Hindlimb muscle (tissue), 1 donor: ENCODE measurements around the gene PRAMEF13. TPM values are rescaled to one million over a fixed set of nuclear protein-coding genes. Genes with fewer than 3 reads are reported as not detected.
"Not testable (repeated sequence)": the region's sequence is repeated elsewhere in the genome, so short reads cannot be mapped to it uniquely, and the experiment has no call there.

Experiments used
- DNase-seq: peaks from one replicate; pipeline ENCODE4 v3.0.0-alpha.2; 2013
- polyA plus RNA-seq: library from polyadenylated mRNA; unstranded; fragments of 120-200 nt; gene quantifications from one replicate; pipeline ENCODE4 v1.2.1, GENCODE V29; 2013; ENCODE audit not compliant: insufficient read length

PRAMEF13 gene, protein sequence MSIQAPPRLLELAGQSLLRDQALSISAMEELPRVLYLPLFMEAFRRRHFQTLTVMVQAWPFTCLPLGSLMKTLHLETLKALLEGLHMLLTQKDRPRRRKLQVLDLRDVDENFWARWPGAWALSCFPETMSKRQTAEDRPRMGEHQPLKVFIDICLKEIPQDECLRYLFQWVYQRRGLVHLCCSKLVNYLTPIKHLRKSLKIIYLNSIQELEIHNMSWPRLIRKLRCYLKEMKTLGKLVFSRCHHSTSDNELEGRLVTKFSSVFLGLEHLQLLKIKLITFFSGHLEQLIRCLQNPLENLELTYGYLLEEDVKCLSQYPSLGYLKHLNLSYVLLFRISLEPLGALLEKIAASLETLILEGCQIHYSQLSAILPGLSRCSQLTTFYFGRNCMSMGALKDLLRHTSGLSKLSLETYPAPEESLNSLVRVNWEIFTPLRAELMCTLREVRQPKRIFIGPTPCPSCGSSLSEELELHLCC
- polyA plus RNA-seq: not detected

DNA sequence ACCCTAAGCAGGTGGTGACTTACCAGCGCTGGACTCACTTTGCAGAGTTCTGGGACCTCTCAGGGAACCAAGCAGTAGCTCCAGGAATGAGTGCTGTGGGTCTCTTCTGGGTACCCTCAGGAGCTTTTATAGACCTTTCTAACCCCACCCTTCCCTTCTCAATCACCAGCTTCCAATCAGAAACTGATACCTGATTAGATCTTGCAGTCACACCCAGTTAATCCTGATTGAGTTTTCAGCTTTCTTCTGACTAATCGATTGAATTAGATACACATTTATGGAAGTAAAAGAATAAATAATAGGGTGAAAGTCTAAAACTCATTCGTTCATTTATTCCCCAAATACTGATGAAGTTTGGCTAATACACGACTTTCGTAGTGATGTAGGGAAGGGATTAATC lies at the start of gene PRAMEF13:
TSS of gene PRAMEF13 (minus strand) at position 101 of the 400 bp plus-strand sequence. CDS start 1,820 bp downstream, outside the sequence.
- DNase-seq: not testable (repeated sequence)

DNA sequence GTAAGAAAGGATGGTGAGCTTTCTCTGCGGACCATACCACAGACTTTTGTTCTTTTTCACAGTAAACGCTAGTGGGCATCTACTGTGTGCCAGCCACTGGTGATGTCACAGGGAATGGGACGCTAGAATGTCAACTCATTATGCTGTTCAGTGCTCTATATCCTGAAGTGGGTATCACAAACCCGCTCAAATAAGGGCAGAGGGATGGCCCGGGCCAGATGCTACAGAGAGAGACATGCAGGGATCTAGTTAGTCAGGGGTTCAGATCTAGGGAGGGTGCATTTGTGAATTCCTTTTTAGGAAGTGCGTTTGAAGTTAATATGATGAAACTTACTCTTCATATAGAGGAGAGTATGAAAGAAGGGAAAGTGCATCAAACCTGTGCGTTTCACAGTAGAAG lies 45.9 kb upstream of the PRAMEF13 start:
- not testable (repeated sequence) for DNase-seq

DNA sequence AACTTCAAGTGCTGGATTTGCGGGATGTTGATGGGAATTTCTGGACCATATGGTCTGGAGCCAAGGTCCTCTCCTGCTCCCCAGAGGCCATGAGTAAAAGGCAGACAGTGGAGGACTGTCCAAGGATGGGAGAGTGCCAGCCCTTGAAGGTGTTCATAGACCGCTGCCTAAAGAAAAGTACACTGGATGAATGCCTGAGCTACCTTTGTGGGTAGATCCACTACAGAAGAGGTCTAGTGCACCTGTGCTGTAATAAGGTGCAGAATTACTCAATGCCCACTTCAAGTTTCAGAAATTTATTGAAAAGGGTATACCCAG lies 45.3 kb upstream of the PRAMEF13 start:
- DNase-seq: not testable (repeated sequence)

DNA sequence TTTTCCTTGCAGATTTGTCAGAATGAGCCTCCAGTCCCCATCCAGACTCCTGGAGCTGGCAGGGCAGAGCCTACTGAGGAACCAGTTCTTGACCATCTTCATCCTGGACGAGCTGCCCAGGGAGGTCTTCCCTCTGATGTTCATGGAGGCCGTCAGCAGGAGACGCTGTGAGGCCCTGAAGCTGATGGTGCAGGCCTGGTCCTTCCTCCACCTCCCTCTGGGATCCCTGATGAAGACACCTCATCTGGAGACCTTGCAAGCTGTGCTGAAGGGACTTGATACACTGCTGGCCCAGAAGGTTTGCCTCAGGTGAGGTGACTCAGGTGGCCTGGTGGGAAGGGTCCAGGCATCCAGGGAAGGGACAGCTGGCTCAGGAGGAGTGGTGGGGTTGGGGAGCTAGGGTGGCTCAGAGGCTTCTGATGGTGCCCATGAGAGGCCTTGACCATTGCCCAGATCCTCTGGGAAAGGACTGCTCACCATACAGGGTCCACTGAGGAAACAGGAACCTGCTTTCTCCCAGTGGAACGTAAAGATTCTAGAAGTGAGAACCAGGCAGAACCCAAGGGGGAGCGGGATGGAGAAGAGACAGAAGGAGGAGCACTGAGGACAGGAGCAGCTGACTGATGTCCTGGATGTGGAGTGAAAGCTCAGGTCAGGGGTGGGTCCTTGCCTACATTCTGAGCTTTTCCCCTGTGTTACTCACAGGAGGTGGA lies 44.8 kb upstream of the PRAMEF13 start:
- DNase-seq: not testable (repeated sequence)

DNA sequence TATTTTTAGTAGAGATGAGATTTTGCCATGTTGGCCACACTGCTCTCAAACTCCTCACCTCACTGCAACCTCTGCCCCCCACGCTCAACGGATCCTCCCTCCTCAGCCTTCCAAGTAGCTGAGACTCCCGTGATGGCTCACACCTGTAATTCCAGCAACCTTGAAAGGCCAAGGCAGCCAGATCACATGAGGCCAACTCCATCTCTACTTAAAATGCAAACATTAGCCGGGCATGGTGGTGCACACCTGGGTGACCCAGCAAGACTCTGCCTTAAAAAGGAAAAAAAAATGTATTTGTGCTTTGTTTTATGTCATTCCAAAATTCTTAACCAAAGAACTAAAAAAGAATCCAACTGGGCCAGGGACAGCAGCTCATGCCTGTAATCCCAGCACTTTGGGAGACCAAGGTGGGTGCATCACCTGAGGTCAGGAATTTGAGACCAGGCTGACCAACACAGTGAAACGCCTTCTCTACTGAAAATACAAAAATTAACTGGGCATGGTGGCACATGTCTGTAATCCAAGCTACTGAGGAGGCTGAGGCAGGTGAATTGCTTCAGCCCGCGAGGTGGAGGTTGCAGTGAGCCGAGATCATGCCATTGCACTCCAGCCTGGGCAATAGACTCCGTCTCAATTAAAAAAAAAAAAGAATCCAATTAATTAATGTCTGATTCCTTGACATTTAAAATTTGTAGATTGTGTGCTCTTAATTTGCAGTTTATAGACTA lies 42.5 kb upstream of the PRAMEF13 start:
- not testable (repeated sequence) for DNase-seq

DNA sequence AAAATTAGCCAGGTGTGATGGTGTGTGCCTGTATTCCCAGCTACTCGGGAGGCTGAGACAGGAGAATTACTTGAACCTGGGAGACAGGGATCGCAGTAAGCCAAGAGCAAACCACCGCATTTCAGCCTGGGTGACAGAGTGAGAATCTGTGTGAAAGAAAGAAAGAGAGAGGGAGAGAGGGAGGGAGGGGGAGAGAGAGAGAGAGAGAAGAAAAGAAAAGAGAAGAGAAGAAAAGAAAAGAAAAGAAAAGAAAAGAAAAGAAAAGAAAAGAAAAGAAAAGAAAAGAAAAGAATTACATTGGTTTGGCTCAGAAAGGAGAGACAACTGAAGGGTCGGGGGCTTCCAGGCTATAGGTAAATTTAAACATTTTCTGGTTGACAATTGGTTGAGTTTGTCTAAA lies 38.4 kb upstream of the PRAMEF13 start:
- not testable (repeated sequence) for DNase-seq

DNA sequence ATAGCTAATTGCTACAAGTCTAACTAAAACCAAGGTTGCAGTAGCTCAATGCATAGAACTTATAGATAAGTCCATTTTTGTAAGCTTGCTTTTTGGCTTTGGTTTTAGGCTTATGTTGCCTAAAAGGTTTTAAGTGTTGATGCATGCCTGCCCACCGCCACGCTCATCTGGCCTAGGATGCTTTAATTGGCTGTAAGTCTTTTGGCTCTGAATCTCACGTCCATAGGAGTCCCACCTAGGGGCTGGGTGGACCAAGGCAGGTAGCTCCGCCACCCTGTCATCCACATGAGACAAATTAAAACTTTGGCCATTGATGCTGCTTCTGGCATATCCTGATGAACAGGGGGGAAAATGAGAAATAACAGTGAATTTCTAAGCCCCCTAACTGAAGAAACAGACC lies 36.4 kb upstream of the PRAMEF13 start:
- not testable (repeated sequence) for DNase-seq

DNA sequence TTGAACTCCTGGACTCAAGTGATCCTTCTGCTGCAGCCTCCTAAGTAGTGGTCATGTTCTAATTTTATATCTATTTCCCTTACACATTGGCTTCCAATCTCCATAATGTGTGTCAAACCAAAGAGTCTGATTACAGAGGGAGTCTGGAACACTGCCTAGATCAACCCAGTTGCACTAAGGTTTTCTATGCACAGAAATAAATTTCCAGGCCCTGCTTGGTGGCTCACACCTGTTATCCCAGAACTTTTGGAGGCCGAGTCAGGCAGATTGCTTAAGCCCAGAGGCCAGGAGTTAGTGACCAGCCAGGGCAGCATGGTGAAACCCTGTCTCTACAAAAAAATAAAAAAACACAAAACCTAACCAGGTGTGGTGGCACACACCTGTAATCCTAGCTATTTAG lies 32.8 kb upstream of the PRAMEF13 start:
- DNase-seq: not testable (repeated sequence)

DNA sequence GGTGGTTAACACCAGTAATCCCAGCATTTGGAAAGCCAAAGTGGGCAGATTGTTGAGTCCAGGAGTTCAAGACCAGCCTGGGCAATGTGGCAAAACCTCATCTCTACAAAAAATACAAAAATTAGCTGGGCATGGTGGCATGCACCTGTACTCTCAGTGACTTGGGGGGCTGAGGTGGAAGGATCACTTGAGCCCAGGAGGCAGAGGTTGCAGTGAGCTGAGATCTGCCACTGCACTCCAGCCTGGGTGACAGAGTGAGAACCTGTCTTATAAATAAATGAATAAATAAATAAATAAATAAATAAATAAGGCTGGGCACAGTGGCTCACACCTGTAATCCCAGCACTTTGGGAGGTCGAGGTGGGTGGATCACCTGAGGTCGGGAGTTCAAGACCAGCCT lies 30.8 kb upstream of the PRAMEF13 start:
- not testable (repeated sequence) for DNase-seq

DNA sequence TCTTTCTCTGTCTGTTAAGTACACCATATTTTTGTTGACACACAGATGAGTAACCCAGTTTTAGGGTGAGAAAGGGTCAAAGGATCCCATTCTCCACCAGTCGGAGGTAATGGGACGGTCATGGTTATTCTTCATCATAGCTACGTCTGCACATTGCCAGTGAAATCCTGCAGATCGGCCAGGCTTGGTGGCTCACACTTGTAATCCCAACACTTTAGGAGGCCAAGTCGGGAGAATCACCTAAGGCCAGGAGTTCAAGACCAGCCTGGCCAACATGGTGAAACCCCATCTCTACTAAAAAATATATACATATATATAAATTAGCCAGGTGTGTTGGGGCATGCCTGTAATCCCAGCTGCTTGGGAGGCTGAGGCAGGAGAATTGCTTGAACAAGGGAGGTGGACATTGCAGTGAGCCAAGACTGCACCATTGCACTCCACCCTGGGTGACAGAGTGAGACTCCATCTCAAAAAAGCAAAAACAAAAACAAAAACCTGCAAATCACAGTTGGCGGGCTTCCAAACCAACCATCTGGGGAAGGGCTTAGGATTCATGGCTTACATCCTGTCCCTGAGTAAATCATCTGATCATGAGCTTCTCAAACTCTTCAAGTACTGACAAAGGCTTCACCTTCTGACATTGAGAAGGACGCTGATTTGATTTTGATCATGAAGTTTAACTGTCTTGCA lies 30.0 kb upstream of the PRAMEF13 start:
- DNase-seq: not testable (repeated sequence)

DNA sequence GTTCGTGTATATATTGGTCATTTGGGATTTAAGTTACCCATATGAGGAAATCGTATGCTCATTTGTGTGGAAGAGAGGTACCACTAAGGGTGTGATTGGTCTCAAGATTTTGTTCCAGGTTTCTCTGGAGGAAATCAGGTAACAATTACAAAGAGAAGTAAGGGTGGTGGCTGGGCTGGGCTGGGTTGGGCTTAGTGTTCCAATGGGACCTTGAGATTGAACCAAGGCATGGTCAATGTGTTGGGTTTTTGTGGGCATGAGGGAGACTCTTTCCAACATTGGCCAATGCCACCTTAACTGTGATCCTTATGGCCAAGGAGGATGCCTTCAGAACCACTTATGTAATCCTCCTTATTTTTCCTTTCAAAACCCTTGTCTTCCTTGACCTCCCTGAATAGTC lies 29.4 kb upstream of the PRAMEF13 start:
- DNase-seq: not testable (repeated sequence)

DNA sequence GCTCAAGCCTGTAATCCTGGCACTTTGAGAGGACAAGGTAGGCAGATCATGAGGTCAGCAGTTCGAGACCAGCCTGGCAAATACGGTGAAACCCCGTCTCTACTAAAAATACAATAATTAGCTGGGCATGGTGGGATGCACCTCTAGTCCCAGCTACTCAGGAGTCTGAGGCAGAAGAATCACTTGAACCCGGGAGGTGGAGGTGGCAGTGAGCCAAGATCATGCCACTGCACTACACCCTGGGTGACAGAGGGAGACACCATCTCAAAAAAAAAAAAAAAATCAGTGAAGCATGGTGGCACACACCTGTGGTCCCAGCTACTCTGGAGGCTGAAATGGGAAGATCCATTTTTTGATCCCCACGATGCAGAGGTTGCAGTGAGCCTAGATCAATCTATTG lies 28.9 kb upstream of the PRAMEF13 start:
- DNase-seq: not testable (repeated sequence)

DNA sequence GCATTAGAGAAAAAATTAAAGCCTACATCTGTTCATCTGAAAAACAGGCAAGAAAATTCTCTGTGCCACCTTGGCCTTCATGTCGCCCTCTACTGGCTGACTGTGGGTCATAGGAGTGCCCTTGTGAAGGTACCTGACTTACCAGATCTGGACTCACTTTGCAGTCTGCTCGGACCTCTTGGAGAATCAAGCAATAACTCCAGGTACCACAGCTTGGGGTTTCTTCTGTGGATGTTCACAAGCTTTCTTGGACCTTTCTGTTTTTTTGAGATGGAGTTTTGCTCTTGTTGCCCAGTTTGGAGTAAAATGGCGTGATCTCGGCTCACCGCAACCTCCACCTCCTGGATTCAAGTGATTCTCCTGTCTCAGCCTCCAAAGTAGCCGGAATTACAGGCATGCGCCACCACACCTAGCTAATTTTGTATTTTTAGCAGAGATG lies 27.2 kb upstream of the PRAMEF13 start:
- DNase-seq: no peak

DNA sequence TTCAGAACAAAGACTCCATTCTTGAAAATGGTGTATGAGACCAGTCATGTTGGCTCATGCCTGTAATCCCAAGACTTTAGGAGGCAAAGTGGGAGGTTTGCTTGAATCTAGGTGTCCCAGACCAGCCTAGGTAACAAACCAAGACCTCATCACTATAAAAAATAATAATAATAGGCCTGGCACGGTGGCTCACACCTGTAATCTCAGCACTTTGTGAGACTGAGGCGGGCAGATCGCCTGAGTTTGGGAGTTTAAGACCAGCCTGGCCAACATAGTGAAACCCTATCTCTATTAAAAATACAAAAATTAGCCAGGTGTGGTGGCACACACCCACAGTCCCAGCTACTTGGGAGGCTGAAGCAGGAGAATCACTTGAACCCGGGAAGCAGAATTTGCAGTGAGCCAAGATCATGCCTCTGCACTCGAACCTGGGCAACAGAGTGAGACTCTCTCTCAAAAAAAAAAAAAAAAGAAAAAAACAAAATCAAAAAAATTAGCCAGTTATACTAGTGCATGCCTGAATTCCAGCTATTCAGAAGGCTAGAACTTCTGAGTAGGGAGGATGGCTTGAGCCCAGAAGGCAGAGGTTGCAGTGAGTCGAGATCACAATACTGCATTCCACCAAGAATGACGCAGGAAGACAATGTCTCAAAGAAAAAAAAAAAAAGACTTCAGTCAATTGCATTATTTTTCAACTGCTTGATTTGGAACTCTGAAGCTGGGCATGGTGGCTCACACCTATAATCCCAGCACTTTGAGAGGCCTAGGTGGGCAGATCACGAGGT lies 26.3 kb upstream of the PRAMEF13 start:
- DNase-seq: not testable (repeated sequence)

DNA sequence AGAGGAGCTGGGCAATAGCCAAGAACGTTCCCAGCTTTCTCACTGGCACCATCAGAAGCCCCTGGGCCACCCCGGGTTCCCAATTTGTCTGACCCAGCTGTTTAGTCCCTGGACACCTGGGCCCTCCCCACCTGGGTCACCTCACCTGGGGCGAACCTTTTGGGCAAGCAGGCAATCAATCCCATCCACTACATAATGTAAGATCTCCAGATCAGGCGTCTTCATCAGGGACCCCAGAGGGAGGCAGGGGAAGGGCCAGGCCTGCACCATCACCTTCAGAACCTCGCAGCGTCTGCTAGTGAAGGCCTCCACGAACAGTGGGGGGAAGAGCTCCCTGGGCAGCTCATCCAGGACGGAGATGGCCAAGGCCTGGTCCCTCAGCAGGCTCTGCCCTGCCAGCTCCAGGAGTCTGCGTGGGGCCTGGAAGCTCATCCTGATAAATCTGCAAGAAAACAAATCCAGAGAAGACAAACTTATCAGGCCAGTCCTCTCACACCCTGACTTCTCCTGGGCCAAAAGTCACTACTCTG lies 24.5 kb upstream of the PRAMEF13 start, which contains the start of gene PRAMEF18:
TSS of gene PRAMEF18 (minus strand) at position 480 of the 530 bp plus-strand sequence. CDS start at position 432, 48 bp downstream.
- not testable (repeated sequence) for DNase-seq

DNA sequence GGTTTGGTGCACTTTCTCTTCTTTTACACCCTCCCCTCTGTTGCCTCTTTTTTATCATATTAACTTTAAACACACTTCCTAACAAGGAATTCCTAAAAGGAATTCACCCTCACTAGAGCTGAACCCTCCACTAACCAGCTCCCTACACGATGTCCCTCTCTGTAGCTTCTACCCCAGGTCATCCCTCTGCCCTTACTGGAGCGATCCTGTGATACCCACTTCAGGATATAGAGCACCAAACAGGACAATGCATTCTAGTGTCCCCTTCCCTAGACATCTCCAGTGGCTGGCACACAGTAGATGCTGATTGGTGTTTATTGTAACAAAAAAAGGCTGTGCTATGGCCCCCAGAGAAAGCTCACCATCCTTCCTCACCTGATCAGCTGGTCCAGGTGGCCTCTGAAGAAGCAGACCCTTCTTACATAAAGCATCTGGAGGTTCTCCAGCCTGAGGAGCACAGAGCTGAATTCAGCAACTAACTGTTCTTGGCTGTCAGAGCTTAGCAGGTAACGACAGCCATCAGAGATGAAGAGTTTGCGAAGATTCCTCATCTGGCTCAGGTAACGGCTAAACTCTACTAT lies 23.4 kb upstream of the PRAMEF13 start:
- no peak for DNase-seq

DNA sequence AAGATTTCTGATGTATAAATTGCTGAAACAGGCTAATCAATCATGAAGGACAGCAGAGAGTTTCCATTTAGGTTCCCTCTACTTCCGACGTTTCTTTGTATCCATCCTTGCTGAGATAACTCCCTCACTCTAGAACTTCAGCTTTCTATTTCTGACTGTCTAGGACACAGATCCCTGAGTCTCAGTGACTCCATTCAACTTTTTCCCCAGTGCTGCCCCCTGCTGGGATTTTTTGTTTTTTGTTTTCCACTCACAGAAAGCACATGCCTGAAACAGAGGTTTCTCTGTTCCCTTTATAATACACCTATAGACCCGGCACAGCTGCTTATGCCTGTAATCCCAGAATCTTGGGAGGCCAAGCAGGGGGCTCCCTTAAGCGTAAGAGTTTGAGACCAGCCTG lies 21.6 kb upstream of the PRAMEF13 start:
- not testable (repeated sequence) for DNase-seq

DNA sequence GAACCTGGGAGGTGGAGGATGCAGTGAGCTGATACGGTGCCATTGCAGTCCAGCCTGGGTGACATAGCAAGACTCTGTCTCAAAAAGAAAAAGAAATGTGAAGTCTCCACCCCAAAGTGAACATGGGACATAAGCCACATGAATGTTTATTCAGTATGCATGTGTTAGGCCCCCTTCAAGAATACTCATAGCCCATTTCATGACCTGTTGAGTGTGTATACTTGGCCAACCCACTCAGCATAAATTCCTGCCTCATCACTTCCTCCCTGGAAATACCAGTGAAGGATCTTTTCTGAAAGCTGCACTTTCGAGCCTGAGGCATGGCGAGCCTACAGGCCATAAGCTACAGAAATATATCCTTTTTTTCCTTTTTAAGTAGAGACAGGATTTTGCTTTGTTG lies 18.0 kb upstream of the PRAMEF13 start:
- DNase-seq: not testable (repeated sequence)

DNA sequence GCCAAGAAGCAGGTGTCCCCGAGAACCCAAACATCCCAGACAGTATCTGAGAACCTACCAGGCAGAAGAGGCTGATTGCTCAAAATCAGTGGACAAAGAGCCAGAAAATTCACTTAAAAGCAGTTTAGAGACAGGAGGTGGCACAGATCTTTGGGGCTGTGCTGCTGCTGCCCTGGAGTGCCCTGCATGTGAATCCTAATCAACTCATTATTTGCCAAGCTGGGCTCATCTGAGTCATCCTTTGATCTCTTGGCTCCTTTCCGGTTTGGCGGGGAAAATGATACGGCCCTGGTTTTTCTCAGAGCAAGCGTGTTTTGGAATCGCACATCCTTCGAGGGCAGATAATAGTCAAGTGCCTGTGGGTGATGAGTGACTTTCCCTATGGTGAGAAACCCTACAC lies 15.4 kb upstream of the PRAMEF13 start:
- DNase-seq: not testable (repeated sequence)

DNA sequence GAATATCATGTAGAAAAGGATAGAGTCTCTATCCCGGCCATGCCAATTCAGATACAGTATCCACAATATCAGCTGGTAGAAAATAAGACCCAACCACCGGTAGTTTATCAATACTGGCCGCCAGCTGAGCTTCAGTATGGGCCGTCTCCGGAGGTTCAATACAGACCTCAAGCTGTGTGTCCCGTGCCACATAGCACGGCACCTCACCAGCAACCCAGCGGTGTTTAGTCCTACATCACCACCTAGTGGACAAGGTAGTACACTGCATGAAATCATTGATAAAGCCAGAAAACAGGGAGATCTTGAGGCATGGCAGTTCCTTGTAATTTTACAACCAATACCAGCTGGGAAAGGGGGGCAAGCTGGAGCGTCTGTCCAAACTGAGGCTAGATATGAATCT lies 7.5 kb upstream of the PRAMEF13 start:
- DNase-seq: not testable (repeated sequence)

DNA sequence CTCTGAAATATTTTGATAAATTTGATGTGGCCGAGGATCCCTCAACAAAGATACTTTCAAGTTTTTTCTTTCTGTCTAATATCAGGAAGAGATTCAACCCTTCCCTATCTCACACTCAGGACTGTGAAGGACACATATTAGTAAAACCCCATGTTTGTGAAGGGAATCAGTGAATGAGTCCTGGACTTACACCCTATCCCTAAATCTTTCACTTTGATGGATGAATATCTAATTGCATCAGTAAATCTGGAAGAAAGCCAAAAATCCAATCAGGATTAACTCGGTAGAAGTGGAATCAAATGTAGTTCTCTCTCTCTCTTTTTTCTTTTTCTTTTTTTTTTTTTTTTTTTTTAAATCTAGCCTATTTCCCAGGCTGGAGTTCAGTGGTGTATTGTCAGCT lies 29.7 kb downstream of the PRAMEF13 start, which contains the start of gene PRAMEF9:
TSS of gene PRAMEF9 (plus strand) at position 301 of the 400 bp plus-strand sequence. CDS start 3,433 bp downstream, outside the sequence.
- DNase-seq: not testable (repeated sequence)
